GM12878 (cell line): ENCODE measurements around the gene JDP2. TPM values are rescaled to one million over a fixed set of nuclear protein-coding genes. Genes with fewer than 3 reads are reported as not detected.

Source experiments
- BMI1 ChIP-seq: fragments of 450-650 bp; IDR thresholded peaks from 2 replicates; pipeline ENCODE4 v1.6.1; 2016; ENCODE audit warnings: mild to moderate bottlenecking, moderate library complexity, borderline replicate concordance
- ETV6 ChIP-seq, 2 experiments: fragments of 450-650 bp in 1 of 2; IDR thresholded peaks in 1 of 2; conservative IDR thresholded peaks in 1 of 2; 2 replicates each; pipeline ENCODE4 v1.6.1; 2014; ENCODE audit warnings: antibody characterized with exemption in 1 of 2, borderline replicate concordance in 1 of 2, low read depth in 1 of 2, mild to moderate bottlenecking in 1 of 2, moderate library complexity in 1 of 2
- FOXK2 ChIP-seq: fragments of 450-650 bp; IDR thresholded peaks from 2 replicates; pipeline ENCODE4 v1.6.1; 2017; ENCODE audit warnings: mild to moderate bottlenecking, moderate library complexity
- HDAC6 ChIP-seq: fragments of 200-600 bp; sonication (generic); IDR thresholded peaks from one replicate; pipeline ENCODE4 v1.8.0; 2017; ENCODE audit warnings: antibody characterized with exemption; ENCODE audit not compliant: unreplicated experiment
- MEF2A ChIP-seq: IDR thresholded peaks from 2 replicates; pipeline ENCODE4 v1.6.1; 2011; ENCODE audit warnings: low read depth, mild to moderate bottlenecking, low read length, moderate library complexity; ENCODE audit not compliant: insufficient read depth
- MEF2B ChIP-seq: fragments of 450-650 bp; IDR thresholded peaks from 2 replicates; pipeline ENCODE4 v1.6.1; 2018; ENCODE audit warnings: mild to moderate bottlenecking, moderate library complexity; ENCODE audit not compliant: partially characterized antibody, poor library complexity, severe bottlenecking
- NR2F1 ChIP-seq: fragments of 450-650 bp; conservative IDR thresholded peaks from 2 replicates; pipeline ENCODE4 v1.6.1; 2017; ENCODE audit warnings: mild to moderate bottlenecking
- POU2F2 ChIP-seq: IDR thresholded peaks from 3 replicates; pipeline ENCODE4 v1.6.1; 2011; ENCODE audit warnings: low read depth, mild to moderate bottlenecking, low read length, borderline replicate concordance
- TCF12 ChIP-seq: IDR thresholded peaks from 2 replicates; pipeline ENCODE4 v1.6.1; 2011; ENCODE audit warnings: low read depth, mild to moderate bottlenecking, low read length
- TCF3 ChIP-seq: IDR thresholded peaks from 2 replicates; pipeline ENCODE4 v1.6.1; 2012; ENCODE audit warnings: low read depth, mild to moderate bottlenecking, low read length, borderline replicate concordance; ENCODE audit not compliant: insufficient read depth
- ZNF384 ChIP-seq: IDR thresholded peaks from 2 replicates; pipeline ENCODE4 v1.6.1; 2012; ENCODE audit warnings: low read depth, mild to moderate bottlenecking, low read length, improper control_type of control experiment, borderline replicate concordance
- polyA plus RNA-seq, 11 experiments: library from polyadenylated mRNA; depleted of rRNA in 4 of 11; unstranded in 6 of 11; stranded (reverse) in 5 of 11; fragments of >200 nt; fragmentation: Nextera tagmentation in 4 of 11; fragmentation: Illumina TruSeq in 1 of 11; extraction: Ambion mirVana in 4 of 11; extraction: Trizol in 1 of 11; gene quantifications; 1 replicate in 1 of 11; 2 replicates in 10 of 11; pipeline versions ENCODE4 v1.2.1 to v1.2.3, GENCODE V29; 2011 to 2016; ENCODE audit warnings: inconsistent platforms in 2 of 11, missing spikeins in 2 of 11, low read depth in 1 of 11
- total RNA-seq, 4 experiments: library from RNA; depleted of rRNA in 3 of 4; stranded (reverse); fragments of >200 nt in 3 of 4; fragmentation: Illumina TruSeq in 1 of 4; extraction: Trizol in 1 of 4; gene quantifications; 2 replicates each; pipeline versions ENCODE4 v1.2.1 to v1.2.3, GENCODE V29; 2013 to 2021
- TF ChIP-seq, protein P1 (sequence below): fragments of 450-650 bp; formaldehyde crosslinking; IDR thresholded peaks from 2 replicates; pipeline ENCODE4 v1.5.0; 2022; ENCODE audit warnings: mild to moderate bottlenecking, missing genetic modification characterization

The JDP2 gene
- total and polyA plus RNA-seq, 10 of the 15 experiments (the other 5 are each of a cell fraction or from before 2014, with no cell fraction given): 0.71 to 21.3 (median 11.2) TPM

DNA sequence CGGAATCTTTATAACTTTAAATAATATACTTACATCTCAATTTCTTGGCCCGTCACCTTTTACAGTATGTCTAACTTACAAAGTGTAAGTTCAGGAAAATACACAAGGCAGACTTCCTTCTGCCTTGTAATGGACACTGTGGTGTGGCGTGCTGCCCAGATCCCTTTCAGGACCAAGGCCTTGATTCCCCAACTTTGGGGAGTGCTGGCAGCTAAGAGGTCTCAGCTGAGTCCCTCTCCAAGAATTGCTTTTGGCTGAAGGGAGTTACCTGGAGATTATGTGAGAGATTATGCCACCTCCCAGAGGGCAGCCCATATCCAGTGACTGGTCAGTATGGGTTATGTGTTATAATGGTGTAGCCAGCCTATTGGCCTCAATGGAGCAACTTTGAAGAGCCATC is 73.3 kb downstream of the JDP2 start (continued):
- TF ChIP-seq, protein P1, sequence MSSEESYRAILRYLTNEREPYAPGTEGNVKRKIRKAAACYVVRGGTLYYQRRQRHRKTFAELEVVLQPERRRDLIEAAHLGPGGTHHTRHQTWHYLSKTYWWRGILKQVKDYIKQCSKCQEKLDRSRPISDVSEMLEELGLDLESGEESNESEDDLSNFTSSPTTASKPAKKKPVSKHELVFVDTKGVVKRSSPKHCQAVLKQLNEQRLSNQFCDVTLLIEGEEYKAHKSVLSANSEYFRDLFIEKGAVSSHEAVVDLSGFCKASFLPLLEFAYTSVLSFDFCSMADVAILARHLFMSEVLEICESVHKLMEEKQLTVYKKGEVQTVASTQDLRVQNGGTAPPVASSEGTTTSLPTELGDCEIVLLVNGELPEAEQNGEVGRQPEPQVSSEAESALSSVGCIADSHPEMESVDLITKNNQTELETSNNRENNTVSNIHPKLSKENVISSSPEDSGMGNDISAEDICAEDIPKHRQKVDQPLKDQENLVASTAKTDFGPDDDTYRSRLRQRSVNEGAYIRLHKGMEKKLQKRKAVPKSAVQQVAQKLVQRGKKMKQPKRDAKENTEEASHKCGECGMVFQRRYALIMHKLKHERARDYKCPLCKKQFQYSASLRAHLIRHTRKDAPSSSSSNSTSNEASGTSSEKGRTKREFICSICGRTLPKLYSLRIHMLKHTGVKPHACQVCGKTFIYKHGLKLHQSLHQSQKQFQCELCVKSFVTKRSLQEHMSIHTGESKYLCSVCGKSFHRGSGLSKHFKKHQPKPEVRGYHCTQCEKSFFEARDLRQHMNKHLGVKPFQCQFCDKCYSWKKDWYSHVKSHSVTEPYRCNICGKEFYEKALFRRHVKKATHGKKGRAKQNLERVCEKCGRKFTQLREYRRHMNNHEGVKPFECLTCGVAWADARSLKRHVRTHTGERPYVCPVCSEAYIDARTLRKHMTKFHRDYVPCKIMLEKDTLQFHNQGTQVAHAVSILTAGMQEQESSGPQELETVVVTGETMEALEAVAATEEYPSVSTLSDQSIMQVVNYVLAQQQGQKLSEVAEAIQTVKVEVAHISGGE (CRISPR knock-in tag): no peak
- TF ChIP-seq TCF3: no peak
- no peak for TF ChIP-seq ZNF384
- no peak for TF ChIP-seq MEF2A
- TF ChIP-seq TCF12: no peak
- TF ChIP-seq NR2F1: no peak
- no peak for TF ChIP-seq BMI1
- TF ChIP-seq MEF2B: no peak
- no peak for TF ChIP-seq POU2F2
- TF ChIP-seq ETV6 (conservative IDR thresholded peaks at IDR 0.05 in 1 of 2, IDR thresholded peaks at IDR 0.05 in 1 of 2; ENCODE audit: borderline replicate concordance in 1 of 2, low read depth in 1 of 2): no peak
- TF ChIP-seq FOXK2: no peak
- TF ChIP-seq HDAC6: no peak
